Neural crest cell (in vitro differentiated cells): ENCODE measurements around the gene TTLL7. TPM values are rescaled to one million over a fixed set of nuclear protein-coding genes. Genes with fewer than 3 reads are reported as not detected.
A peak's percentile ranks its signal among the peaks of the same experiment; 100 is the strongest.

ENCODE experiments used
- DNase-seq: peaks from one replicate; pipeline ENCODE4 v3.0.0; 2021; ENCODE audit warnings: low read depth, mixed read lengths, low spot score
- H3K27ac Mint-ChIP-seq: one replicate; pipeline ENCODE4 v1.8.0; 2021; ENCODE audit warnings: mild to moderate bottlenecking, mixed read lengths; ENCODE audit not compliant: unreplicated experiment
- H3K27me3 Mint-ChIP-seq: 2 replicates; pipeline ENCODE4 v1.8.0; 2021; ENCODE audit warnings: low read depth, mild to moderate bottlenecking, mixed read lengths
- H3K36me3 Mint-ChIP-seq: 2 replicates; pipeline ENCODE4 v1.8.0; 2021; ENCODE audit warnings: low read depth, mild to moderate bottlenecking, mixed read lengths
- H3K4me1 Mint-ChIP-seq: 2 replicates; pipeline ENCODE4 v1.8.0; 2021; ENCODE audit warnings: mixed read lengths
- H3K4me3 Mint-ChIP-seq: one replicate; pipeline ENCODE4 v1.8.0; 2021; ENCODE audit warnings: mild to moderate bottlenecking, mixed read lengths
- H3K9me3 Mint-ChIP-seq: 2 replicates; pipeline ENCODE4 v1.8.0; 2021; ENCODE audit warnings: mixed read lengths
- total RNA-seq: library from RNA; stranded (reverse); gene quantifications from 2 replicates; pipeline ENCODE4 v1.2.1, GENCODE V29; 2021
- TF ChIP-seq, protein P1 (sequence below): fragments of 200-600 bp; sonication (generic); conservative IDR thresholded peaks from 2 replicates; pipeline ENCODE4 v1.5.0; 2021; ENCODE audit warnings: antibody characterized with exemption, mild to moderate bottlenecking

TTLL7 gene
- total RNA-seq, 1 donor from 2014 or later = 10.5 TPM

DNA sequence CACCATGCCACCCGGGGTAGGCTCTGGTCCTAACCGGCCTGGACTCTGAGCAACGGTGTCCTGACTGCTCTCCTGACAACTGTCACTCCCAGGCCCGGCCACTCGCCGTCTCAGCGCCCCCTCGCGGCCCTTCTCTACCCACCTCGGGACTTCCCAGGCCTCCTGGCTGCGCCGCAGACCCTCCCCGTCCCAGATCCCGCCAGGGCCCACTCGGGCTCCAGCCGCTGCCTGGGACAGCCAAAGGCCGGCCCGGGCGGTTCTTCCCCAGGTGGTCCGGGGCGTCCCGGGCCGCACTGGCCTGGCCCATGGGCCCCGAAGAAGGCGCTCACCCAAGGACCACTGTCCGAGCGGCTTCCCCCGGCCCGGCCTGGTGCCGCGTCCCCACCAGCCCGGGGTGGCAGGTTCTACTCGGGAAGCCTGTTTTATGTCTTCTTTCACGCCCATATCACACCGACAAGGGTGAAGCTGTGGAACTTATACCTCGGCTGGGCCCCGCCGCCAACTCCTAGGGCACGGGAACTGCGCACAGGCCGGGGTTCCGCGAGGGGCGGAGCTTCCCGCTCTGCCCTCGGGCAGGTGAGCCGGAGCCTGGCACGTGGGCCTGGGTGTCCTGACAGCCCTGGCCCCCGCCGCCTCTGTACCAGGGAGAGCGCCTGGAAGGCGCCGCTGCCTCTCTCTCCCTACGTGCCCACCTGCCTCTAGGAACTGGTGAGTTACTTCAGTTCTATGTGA, 138.3 kb downstream of the TTLL7 start:
- Mint-ChIP-seq H3K9me3 (no peaks in the 10 kb centered on the region), H3K27me3 (no peaks in the 10 kb centered on the region), H3K4me3 (no peak overlapping the region), H3K4me1 (peaks cover 10% of the 10 kb centered on the region), H3K27ac (no peak overlapping the region), H3K36me3 (no peaks in the 10 kb centered on the region)
- TF ChIP-seq, protein P1, sequence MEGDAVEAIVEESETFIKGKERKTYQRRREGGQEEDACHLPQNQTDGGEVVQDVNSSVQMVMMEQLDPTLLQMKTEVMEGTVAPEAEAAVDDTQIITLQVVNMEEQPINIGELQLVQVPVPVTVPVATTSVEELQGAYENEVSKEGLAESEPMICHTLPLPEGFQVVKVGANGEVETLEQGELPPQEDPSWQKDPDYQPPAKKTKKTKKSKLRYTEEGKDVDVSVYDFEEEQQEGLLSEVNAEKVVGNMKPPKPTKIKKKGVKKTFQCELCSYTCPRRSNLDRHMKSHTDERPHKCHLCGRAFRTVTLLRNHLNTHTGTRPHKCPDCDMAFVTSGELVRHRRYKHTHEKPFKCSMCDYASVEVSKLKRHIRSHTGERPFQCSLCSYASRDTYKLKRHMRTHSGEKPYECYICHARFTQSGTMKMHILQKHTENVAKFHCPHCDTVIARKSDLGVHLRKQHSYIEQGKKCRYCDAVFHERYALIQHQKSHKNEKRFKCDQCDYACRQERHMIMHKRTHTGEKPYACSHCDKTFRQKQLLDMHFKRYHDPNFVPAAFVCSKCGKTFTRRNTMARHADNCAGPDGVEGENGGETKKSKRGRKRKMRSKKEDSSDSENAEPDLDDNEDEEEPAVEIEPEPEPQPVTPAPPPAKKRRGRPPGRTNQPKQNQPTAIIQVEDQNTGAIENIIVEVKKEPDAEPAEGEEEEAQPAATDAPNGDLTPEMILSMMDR = peak; percentile 78
- peak; percentile 50 for DNase-seq

DNA sequence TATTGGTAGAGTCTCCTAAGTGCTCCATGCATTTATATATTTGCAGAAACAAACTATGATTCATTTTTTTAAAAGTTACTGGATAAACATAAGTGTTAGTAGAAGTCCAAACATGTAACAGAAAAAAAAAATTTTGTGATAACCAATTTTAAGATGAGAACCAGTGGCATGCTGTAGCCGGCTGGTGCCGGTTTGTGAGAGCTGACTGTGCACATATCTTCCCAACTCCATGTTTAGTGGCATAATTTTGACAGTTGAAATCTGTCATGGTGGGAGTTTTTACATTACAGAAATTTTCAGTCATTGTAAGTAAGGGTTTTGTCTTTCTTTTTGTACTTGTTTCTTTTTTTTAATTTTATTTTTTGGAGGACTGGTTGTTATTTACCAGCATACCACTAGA, 141.2 kb downstream of the TTLL7 start:
- no peak overlapping the region for H3K27ac Mint-ChIP-seq
- H3K36me3 Mint-ChIP-seq = no peaks in the 10 kb centered on the region
- TF ChIP-seq, protein P1 = no peak
- DNase-seq = no peak
- no peak overlapping the region for H3K4me3 Mint-ChIP-seq
- H3K9me3 Mint-ChIP-seq = peaks cover 2% of the 10 kb centered on the region
- H3K27me3 Mint-ChIP-seq = no peaks in the 10 kb centered on the region
- H3K4me1 Mint-ChIP-seq = peaks cover 14% of the 10 kb centered on the region

DNA sequence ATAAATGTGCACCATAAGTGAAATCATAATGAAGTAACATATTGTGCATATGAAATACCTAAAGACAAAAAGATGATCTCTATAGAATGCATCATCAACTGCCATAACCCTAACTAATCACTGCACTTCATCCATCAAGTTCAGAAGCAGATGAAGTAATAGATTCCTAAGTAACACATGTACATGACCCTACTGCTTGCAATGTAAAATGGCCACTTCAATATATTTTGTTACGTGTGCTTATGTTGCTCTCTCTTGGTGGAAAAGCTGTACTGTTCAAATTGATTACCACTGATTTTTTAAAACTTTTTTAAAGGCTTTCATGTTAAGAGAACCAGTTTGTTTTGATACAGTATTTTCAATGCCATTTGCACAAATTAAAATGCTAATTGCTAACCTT, 141.8 kb downstream of the TTLL7 start:
- TF ChIP-seq, protein P1 = peak; percentile 77
- no peaks in the 10 kb centered on the region for H3K36me3 Mint-ChIP-seq
- H3K27ac Mint-ChIP-seq = no peak overlapping the region
- H3K4me3 Mint-ChIP-seq = no peak overlapping the region
- DNase-seq = no peak
- peaks cover 14% of the 10 kb centered on the region for H3K4me1 Mint-ChIP-seq
- peaks cover 2% of the 10 kb centered on the region for H3K9me3 Mint-ChIP-seq
- no peaks in the 10 kb centered on the region for H3K27me3 Mint-ChIP-seq

DNA sequence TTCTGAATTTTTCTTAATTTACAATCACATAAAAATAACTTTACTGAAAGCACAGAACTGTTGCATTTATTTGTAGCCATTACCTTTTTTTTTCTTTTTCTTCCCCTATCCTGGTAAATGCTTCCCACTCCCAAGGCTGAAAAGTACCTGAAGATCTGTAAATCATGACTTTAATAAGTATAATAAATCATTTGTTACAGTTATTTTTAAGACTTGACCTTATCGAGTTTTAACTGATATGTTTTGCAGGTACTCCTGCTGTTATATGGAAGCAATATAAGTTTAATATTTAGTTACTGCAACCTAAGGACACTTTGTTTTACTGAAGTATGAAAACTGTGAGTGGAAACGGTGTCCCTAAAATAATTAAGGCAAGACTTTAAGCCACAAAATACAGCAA, 142.6 kb downstream of the TTLL7 start:
- Mint-ChIP-seq H3K9me3 (peaks cover 2% of the 10 kb centered on the region), H3K27ac (no peak overlapping the region)

DNA sequence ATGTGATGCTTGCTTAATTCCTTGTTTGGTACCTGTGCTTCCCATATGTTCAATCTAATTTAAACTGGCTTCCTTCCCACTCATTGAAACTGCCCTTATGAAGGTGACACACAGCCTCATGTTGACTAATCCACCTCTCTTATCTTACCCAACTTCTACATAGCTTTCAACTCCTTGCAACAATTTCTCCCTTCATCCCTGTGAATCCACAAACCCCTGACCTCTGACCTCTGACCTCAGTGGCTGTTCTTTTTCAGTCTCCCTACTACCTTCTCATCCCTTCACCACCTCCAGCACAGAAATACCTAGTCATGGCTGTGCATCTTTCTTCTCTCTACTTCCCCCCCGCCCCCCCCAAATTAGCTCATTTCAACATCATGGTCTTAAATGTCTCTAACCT, 144.5 kb downstream of the TTLL7 start:
- H3K36me3 Mint-ChIP-seq = no peaks in the 10 kb centered on the region
- H3K4me3 Mint-ChIP-seq = no peak overlapping the region
- no peaks in the 10 kb centered on the region for H3K27me3 Mint-ChIP-seq

More for the DNA sequence above, 142.6 kb downstream of the TTLL7 start:
- Mint-ChIP-seq H3K27me3 (no peaks in the 10 kb centered on the region), H3K36me3 (no peaks in the 10 kb centered on the region), H3K4me3 (no peak overlapping the region), H3K4me1 (peaks cover 14% of the 10 kb centered on the region)
- TF ChIP-seq, protein P1 = no peak
- no peak for DNase-seq

More for the DNA sequence above, 144.5 kb downstream of the TTLL7 start:
- TF ChIP-seq, protein P1 = no peak
- no peak for DNase-seq
- no peak overlapping the region for H3K27ac Mint-ChIP-seq
- peaks cover 2% of the 10 kb centered on the region for H3K9me3 Mint-ChIP-seq
- peaks cover 14% of the 10 kb centered on the region for H3K4me1 Mint-ChIP-seq
